HG02840 (cell line): ENCODE data around the gene DRC1.
"Not testable (repeated sequence)": the region's sequence is repeated elsewhere in the genome, so short reads cannot be mapped to it uniquely, and the experiment has no call there.

ENCODE experiments used
- ATAC-seq: cut with Tn5 transposase; IDR thresholded peaks from one replicate; pipeline ENCODE4 v1.9.1; 2021; ENCODE audit warnings: mild to moderate bottlenecking, moderate library complexity, moderate number of reproducible peaks; ENCODE audit not compliant: unreplicated experiment, low FRiP score

The DRC1 gene

GRCh38 chr2:26462100-26462499, 60.4 kb downstream of the DRC1 start:
- ATAC-seq, result no peak

GRCh38 chr2:26462511-26463243, 61.0 kb downstream of the DRC1 start:
- ATAC-seq, result no peak

GRCh38 chr2:26463244-26464192, 61.8 kb downstream of the DRC1 start:
- ATAC-seq, result no peak

- no peak for ATAC-seq
These were observed 62.9 kb downstream of the DRC1 start for GRCh38 chr2:26464390-26465265.

- no peak for ATAC-seq
These were observed 63.7 kb downstream of the DRC1 start for GRCh38 chr2:26465266-26465925.

GRCh38 chr2:26465981-26466471, 64.3 kb downstream of the DRC1 start:
- ATAC-seq, result no peak

GRCh38 chr2:26466662-26467310, 65.1 kb downstream of the DRC1 start:
- ATAC-seq, result no peak

- not testable (repeated sequence) for ATAC-seq
These were observed 66.8 kb downstream of the DRC1 start for GRCh38 chr2:26468544-26468943.

GRCh38 chr2:26469092-26469710, 67.5 kb downstream of the DRC1 start:
- ATAC-seq, result no peak

- ATAC-seq, result no peak
These were observed 68.2 kb downstream of the DRC1 start for GRCh38 chr2:26469955-26470354.

- ATAC-seq, result no peak
These were observed 69.0 kb downstream of the DRC1 start for GRCh38 chr2:26470601-26471260.

- ATAC-seq, result no peak
These were observed 69.6 kb downstream of the DRC1 start for GRCh38 chr2:26471289-26471688.

- no peak for ATAC-seq
These were observed 70.3 kb downstream of the DRC1 start for GRCh38 chr2:26471766-26472706.

- no peak for ATAC-seq
These were observed 71.3 kb downstream of the DRC1 start for GRCh38 chr2:26472821-26473655.

- ATAC-seq, result no peak
These were observed 72.1 kb downstream of the DRC1 start for GRCh38 chr2:26473796-26474195.

- ATAC-seq, result no peak
These were observed 72.6 kb downstream of the DRC1 start for GRCh38 chr2:26474261-26474785.
